SHP77 (cell line): ENCODE data around the gene APBA2.

Source experiments
- DNase-seq, 2 experiments: peaks; one replicate each; lab custom pipeline; 2025; lab: John Stamatoyannopoulos, UW

APBA2 gene

GRCh38 chr15:28957606-28958498, 72.1 kb downstream of the APBA2 start:
- no peak for DNase-seq

- DNase-seq, result no peak
These were observed 73.6 kb downstream of the APBA2 start for GRCh38 chr15:28959326-28959725.

DNA sequence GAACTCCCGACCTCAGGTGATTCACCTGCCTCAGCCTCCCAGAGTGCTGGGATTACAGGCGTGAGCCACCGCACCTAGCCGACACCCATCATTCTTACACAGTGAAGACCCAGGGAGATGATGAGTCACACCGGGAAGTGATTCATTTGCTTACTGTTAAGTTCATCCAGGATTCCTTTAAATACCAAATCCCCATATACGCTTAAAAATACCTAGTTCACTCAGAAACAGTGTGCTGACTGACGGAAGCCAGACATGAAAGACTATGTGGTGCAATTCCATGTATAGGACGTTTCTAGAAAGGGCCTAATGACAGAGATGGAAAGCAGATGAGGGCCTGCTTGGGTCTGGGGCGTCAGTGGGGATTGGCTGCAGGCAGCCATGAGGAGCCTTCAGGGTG, 75.2 kb downstream of the APBA2 start:
- no peak for DNase-seq

GRCh38 chr15:28961391-28961790, 75.6 kb downstream of the APBA2 start:
- DNase-seq, result no peak

DNA sequence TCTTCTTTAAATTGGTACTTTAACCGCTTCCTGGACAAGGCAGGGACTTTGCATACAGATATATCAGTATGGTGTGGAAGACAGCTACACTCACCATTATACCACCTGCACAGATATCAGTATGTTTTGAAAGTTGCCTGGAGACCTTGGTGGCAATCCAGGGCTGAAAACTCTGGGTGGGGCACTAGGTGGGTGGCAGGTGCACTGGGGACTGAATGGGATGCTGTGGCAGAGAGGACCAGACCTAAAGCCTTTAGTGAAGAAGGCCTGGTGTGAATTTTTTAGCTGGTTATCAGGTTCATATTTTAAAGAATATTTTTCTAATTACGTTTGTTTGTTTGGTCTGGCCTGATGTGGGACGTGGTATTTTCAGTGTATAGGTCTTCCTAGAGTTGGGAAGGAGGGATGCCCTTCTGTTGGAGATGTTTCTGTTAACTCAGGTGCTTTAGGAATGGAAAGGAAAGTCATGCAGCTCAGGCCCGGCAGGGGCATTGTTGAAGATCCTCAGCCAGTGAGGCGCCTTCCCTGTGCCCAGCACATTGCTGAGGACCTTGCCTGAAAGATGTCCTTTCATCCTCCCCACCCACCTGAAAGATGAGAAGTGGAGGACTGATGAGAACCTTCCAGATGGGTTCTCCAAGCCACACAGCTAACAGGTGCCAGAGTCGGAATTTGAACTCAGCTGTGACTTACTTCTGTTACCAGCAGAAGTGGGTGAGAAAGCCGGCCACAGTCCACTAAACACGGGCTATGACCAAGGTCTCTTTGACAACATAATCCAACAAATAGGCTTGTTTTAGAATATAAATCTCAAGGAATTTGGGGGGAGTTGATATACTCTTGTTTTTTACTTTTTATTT, 77.3 kb downstream of the APBA2 start:
- no peak for DNase-seq

DNA sequence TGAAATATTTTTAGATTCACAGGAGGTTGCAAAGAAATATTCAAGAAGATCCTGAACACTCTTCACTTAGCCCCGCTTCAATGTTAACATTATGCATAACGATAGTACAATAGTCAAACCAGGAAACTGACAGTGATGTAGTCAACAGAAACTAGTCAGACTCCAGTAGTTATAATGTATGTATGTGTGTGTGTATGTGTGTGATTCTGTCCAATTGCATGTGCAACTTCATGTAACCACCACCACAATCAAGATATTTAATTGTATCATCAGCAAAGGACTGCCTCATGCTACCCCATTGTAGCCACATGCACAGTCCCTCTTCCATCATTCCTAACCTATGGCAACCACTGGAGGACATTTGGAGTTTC, 77.9 kb downstream of the APBA2 start:
- no peak for DNase-seq

- no peak for DNase-seq
These were observed 78.3 kb downstream of the APBA2 start for GRCh38 chr15:28964098-28964497.

DNA sequence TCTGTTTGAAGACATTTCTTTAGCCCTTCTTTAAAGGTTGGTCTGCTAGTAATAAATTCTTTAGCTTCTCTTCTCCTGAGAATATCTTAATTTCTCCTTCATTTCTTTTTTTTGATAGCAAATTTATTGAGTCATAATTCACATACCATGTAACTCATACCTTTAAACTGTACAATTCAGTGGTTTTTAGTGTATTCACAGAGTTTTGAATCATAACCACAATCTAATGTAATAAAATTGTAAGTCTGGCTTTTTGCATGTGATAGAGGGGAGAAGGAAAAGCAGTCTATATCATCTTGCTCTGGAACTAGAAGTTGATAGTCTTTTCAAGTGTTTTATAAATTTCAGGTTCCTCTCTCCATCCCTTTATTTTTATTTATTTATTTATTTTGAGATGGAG, 81.3 kb downstream of the APBA2 start:
- DNase-seq, result no peak

GRCh38 chr15:28967990-28968389, 82.2 kb downstream of the APBA2 start:
- no peak for DNase-seq

DNA sequence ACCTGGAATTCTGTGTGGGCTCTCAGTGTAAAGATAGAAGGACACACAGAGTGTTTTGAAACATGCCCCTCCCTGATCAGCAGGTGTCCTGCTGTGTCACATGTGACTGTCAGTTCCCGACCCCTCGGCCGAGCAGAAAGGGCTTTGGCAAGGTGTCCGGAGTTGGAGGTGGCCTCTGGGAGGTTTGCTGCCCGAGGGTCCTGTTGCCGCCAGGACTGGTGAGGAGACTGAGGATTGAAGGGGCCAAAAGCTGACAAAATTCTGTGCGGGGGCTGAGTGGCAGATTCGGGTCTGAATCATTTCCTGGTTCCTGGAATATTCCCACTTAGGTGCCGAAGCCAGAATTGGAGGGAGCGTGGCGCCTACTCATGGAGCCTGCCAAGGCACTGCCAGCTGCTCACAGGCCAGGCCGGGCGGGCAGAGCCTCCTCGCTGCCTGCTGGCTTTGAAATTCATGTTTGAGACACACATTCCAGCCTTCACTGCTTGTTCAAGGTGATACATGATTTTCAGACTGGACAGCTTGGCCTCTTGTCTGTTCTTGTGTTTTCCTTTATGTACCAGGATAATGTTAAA, 83.8 kb downstream of the APBA2 start:
- DNase-seq, result no peak

GRCh38 chr15:28974142-28974541, 88.4 kb downstream of the APBA2 start:
- no peak for DNase-seq

GRCh38 chr15:28975766-28976179, 90.0 kb downstream of the APBA2 start:
- DNase-seq, result peak; percentile 39 to 56

GRCh38 chr15:28977377-28978010, 91.7 kb downstream of the APBA2 start:
- DNase-seq, result peak; percentile 7 to 60

DNA sequence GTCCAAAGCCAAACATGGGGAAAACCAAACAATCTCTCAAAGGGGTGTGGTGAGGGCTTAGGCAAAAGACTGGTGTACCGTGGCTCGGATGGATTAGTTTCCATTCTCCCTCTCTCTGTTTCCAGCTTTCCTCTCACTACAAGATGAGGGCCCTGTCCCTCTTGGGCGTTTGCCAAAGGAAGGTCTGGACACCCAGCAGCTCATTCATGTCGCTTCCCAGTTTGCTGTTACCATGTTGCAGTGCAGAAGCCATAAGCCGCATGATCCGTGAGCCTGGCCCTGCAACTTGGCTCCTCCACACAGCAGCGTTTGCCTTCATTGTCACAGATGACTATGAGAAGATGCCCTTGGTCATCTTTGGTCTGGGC, 92.2 kb downstream of the APBA2 start:
- DNase-seq, result no peak

GRCh38 chr15:28978661-28979060, 92.9 kb downstream of the APBA2 start:
- no peak for DNase-seq

DNA sequence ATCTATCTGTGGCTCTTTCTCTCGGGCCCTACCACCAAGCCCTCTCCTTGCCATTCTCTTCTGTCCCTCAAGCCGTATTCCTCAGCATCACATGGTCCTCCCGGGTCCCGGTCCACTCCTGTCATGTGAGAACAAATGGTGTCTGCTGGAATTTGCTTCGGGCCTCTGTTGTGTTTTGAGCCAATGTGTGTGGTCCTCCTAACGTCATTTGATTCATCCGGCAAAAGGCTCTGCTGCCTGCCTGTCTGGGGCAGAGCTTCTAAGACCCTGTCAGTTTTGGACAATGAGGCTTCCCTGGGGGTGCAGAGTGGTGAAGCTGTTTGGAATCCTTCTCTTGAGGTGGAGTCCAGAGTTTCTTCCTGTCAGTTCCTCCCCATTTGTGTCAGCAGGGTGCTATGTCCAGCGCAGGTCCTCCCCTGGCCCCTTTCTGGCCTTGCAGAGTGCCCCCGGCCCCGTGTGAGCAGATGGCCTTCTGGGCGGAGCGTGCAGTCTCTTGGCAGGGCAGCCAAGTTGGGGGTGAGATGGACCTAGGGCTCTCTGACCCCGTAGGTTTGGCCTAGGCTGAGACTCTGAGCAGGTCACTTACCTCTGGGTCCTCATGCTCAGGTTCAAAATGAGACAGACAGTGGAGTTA, 93.6 kb downstream of the APBA2 start:
- no peak for DNase-seq

DNA sequence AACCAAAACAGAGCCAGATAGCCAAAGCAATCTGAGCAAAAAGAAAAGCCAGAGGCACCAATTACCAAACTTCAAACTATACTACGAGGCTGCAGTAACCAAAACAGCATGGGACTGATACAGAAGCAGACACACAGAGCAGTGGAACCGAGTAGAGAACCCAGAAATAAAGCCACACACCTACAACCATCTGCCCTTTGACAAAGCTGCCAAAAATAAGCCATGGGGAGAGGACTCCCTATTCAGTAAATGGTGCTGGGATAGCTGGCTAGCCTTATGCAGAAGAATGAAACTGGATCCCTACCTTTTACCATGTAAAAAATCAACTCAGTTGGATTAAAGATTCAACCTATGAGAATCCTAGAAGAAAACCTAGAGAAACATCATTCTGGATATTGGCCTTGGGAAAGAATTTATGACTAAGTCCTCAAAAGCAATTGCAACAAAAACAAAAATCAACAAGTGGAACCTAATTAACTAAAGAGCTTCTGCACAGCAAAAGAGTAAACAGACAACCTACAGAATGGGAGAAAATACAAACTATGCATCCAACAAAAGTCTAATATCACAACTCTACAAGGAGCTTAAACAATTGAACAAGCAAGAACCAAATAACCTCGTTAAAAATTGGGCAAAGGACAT, 95.1 kb downstream of the APBA2 start:
- no peak for DNase-seq

DNA sequence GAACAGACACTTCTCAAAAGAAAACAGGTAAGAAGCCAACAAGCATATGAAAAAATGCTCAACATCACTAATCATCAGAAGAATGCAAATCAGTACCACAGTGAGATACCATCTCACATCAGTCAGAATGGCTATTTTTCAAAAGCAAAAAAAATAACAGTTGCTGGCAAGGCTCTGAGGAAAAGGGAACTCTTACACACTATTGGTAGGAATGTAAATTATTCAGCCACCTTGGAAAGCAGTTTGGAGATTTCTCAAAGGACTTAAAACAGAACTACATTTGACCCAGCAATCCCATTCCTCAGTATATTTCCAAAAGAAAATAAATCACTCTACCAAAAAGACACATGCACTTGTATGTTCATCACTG, 95.6 kb downstream of the APBA2 start:
- no peak for DNase-seq

- DNase-seq, result no peak
These were observed 96.1 kb downstream of the APBA2 start for GRCh38 chr15:28981921-28982320.

- no peak for DNase-seq
These were observed 97.1 kb downstream of the APBA2 start for GRCh38 chr15:28982886-28983285.
